GM23338 (cell line): ENCODE measurements around the gene OGT.
"Not testable (repeated sequence)": the region's sequence is repeated elsewhere in the genome, so short reads cannot be mapped to it uniquely, and the experiment has no call there.

Experiments used
- CREB1 ChIP-seq: fragments of 250-450 bp; sonication (Bioruptor Pico); IDR thresholded peaks from 2 replicates; pipeline ENCODE4 v1.5.0; 2020; ENCODE audit warnings: low read depth, mild to moderate bottlenecking, moderate library complexity
- CTCF ChIP-seq, 2 experiments: fragments of 200-600 bp in 1 of 2; sonication (generic) in 1 of 2; conservative IDR thresholded peaks; 2 replicates each; pipeline versions ENCODE4 v1.5.1 to v1.6.1; 2016 to 2017; ENCODE audit warnings: antibody characterized with exemption in 2 of 2, low read depth in 2 of 2, mild to moderate bottlenecking in 2 of 2, moderate library complexity in 1 of 2
- EZH2 ChIP-seq: fragments of 200-600 bp; sonication (generic); IDR thresholded peaks from one replicate; pipeline ENCODE4 v1.8.0; 2017; ENCODE audit warnings: antibody characterized with exemption, mild to moderate bottlenecking, low read depth; ENCODE audit not compliant: unreplicated experiment
- EZH2phosphoT487 ChIP-seq: fragments of 200-600 bp; sonication (generic); IDR thresholded peaks from one replicate; pipeline ENCODE4 v1.8.1; 2018; ENCODE audit warnings: antibody characterized with exemption; ENCODE audit not compliant: unreplicated experiment
- JUNB ChIP-seq: IDR thresholded peaks from one replicate; pipeline ENCODE4 v1.6.1; 2016; ENCODE audit warnings: antibody characterized with exemption; ENCODE audit not compliant: unreplicated experiment
- NANOG ChIP-seq: IDR thresholded peaks from 2 replicates; pipeline ENCODE4 v1.6.1; 2016; ENCODE audit warnings: antibody characterized with exemption, borderline replicate concordance
- POLR2AphosphoS5 ChIP-seq: IDR thresholded peaks from 2 replicates; pipeline ENCODE4 v1.6.1; 2016; ENCODE audit warnings: antibody characterized with exemption, low read depth
- STAT1 ChIP-seq: IDR thresholded peaks from one replicate; pipeline ENCODE4 v1.6.1; 2016; ENCODE audit warnings: antibody characterized with exemption; ENCODE audit not compliant: unreplicated experiment
- TF ChIP-seq, protein P1 (sequence below): IDR thresholded peaks from one replicate; pipeline ENCODE4 v1.6.1; 2018; ENCODE audit warnings: antibody characterized with exemption; ENCODE audit not compliant: unreplicated experiment

DNA sequence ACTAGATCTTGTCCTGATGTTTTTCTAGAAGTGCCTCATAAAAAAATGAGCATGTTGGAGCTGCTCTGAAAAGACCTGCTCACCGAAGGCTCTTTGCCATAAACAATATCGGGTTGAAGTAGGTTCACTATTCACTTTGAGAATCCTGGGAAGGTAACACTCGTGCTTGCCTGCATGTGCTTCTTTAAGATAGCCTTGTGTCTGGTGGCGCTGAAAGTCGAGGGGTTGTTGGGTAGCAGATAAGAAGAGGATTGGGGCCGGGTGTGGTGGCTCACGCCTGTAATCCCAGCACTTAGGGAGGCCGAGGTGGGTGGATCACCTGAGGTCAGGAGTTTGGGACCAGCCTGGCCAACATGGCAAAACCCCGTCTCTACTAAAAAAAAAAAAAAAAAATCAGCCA is 78.8 kb downstream of the OGT start:
- TF ChIP-seq CTCF (conservative IDR thresholded peaks at IDR 0.05; ENCODE audit: low read depth in 2 of 2); STAT1; POLR2AphosphoS5; EZH2phosphoT487; EZH2; JUNB; NANOG; CREB1 (CRISPR knock-in tag): not testable (repeated sequence)
- TF ChIP-seq, protein P1, sequence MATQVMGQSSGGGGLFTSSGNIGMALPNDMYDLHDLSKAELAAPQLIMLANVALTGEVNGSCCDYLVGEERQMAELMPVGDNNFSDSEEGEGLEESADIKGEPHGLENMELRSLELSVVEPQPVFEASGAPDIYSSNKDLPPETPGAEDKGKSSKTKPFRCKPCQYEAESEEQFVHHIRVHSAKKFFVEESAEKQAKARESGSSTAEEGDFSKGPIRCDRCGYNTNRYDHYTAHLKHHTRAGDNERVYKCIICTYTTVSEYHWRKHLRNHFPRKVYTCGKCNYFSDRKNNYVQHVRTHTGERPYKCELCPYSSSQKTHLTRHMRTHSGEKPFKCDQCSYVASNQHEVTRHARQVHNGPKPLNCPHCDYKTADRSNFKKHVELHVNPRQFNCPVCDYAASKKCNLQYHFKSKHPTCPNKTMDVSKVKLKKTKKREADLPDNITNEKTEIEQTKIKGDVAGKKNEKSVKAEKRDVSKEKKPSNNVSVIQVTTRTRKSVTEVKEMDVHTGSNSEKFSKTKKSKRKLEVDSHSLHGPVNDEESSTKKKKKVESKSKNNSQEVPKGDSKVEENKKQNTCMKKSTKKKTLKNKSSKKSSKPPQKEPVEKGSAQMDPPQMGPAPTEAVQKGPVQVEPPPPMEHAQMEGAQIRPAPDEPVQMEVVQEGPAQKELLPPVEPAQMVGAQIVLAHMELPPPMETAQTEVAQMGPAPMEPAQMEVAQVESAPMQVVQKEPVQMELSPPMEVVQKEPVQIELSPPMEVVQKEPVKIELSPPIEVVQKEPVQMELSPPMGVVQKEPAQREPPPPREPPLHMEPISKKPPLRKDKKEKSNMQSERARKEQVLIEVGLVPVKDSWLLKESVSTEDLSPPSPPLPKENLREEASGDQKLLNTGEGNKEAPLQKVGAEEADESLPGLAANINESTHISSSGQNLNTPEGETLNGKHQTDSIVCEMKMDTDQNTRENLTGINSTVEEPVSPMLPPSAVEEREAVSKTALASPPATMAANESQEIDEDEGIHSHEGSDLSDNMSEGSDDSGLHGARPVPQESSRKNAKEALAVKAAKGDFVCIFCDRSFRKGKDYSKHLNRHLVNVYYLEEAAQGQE = not testable (repeated sequence)
